Measurements from ENCODE around the gene SLC19A1.

GRCh38 chr21:45502600-45502999, 39.6 kb downstream of the SLC19A1 start:
- TF ChIP-seq, protein P1, sequence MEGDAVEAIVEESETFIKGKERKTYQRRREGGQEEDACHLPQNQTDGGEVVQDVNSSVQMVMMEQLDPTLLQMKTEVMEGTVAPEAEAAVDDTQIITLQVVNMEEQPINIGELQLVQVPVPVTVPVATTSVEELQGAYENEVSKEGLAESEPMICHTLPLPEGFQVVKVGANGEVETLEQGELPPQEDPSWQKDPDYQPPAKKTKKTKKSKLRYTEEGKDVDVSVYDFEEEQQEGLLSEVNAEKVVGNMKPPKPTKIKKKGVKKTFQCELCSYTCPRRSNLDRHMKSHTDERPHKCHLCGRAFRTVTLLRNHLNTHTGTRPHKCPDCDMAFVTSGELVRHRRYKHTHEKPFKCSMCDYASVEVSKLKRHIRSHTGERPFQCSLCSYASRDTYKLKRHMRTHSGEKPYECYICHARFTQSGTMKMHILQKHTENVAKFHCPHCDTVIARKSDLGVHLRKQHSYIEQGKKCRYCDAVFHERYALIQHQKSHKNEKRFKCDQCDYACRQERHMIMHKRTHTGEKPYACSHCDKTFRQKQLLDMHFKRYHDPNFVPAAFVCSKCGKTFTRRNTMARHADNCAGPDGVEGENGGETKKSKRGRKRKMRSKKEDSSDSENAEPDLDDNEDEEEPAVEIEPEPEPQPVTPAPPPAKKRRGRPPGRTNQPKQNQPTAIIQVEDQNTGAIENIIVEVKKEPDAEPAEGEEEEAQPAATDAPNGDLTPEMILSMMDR (IDR thresholded peaks at IDR 0.05 in 8 of 11, conservative IDR thresholded peaks at IDR 0.05 in 3 of 11) = no peak
- no peak for TF ChIP-seq POLR2AphosphoS5 (IDR thresholded peaks at IDR 0.05)
